Breast epithelium (tissue), 4 donors: ENCODE results near the gene CACNG4. TPM values are rescaled to one million over a fixed set of nuclear protein-coding genes. Genes with fewer than 3 reads are reported as not detected.
A peak's percentile ranks its signal among the peaks of the same experiment; 100 is the strongest.

Experiments used
- DNase-seq, 2 donors: peaks; one replicate each; pipeline ENCODE4 v3.0.0-alpha.2; 2019; ENCODE audit warnings: low spot score in 2 of 2
- H3K27ac ChIP-seq, 2 donors: fragments of 200-600 bp; sonication (generic) in 1 of 2; one replicate each; pipeline ENCODE4 v1.5.1; 2016 to 2019; ENCODE audit warnings: mild to moderate bottlenecking in 1 of 2
- H3K27me3 ChIP-seq, 2 donors: fragments of 200-600 bp; sonication (generic) in 1 of 2; one replicate each; pipeline versions ENCODE4 v1.5.1 to v1.6.0; 2017 to 2019; ENCODE audit warnings: control low read depth in 1 of 2, mild to moderate bottlenecking in 1 of 2
- H3K36me3 ChIP-seq: fragments of 200-600 bp; one replicate; pipeline ENCODE4 v1.5.1; 2019
- H3K4me1 ChIP-seq, 2 donors: fragments of 200-600 bp; sonication (generic); one replicate each; pipeline ENCODE4 v1.5.1; 2016 to 2019; ENCODE audit warnings: control low read depth in 1 of 2
- H3K4me3 ChIP-seq, 3 donors: fragments of 200-600 bp; sonication (generic); 1 replicate in 2 of 3; 2 replicates in 1 of 3; pipeline ENCODE4 v1.5.1; 2016 to 2019; ENCODE audit warnings: mild to moderate bottlenecking in 3 of 3, moderate library complexity in 2 of 3
- H3K9me3 ChIP-seq, 2 donors: fragments of 200-600 bp; sonication (generic) in 1 of 2; one replicate each; pipeline ENCODE4 v1.5.1; 2016 to 2019; ENCODE audit warnings: control low read depth in 1 of 2
- CTCF ChIP-seq, 3 donors: fragments of 450-650 bp; IDR thresholded peaks; one replicate each; pipeline ENCODE4 v1.5.1; 2016 to 2017; ENCODE audit warnings: antibody characterized with exemption in 3 of 3, mild to moderate bottlenecking in 3 of 3, moderate library complexity in 3 of 3
- POLR2A ChIP-seq: fragments of 450-650 bp; IDR thresholded peaks from one replicate; pipeline ENCODE4 v1.6.1; 2016; ENCODE audit warnings: antibody characterized with exemption, mild to moderate bottlenecking, moderate library complexity
- POLR2AphosphoS5 ChIP-seq, 3 donors: sonication (generic); formaldehyde crosslinking; IDR thresholded peaks; one replicate each; pipeline ENCODE4 v1.6.1; 2017; ENCODE audit warnings: antibody characterized with exemption in 3 of 3
- intact Hi-C: fragments of 100-400 bp; cut with DNase I; formaldehyde crosslinking; loops from one replicate; pipeline ENCODE4 v1.15.1; 2023; ENCODE audit warnings: low total_unique reads
- total RNA-seq, 3 donors: library from RNA; depleted of rRNA; stranded (reverse); fragments of >200 nt; gene quantifications; one replicate each; pipeline ENCODE4 v1.1.0, GENCODE V29; 2016

The CACNG4 gene
- total RNA-seq, 3 donors from 2014 or later: 2.6 to 7.3 TPM; not detected in 1

DNA sequence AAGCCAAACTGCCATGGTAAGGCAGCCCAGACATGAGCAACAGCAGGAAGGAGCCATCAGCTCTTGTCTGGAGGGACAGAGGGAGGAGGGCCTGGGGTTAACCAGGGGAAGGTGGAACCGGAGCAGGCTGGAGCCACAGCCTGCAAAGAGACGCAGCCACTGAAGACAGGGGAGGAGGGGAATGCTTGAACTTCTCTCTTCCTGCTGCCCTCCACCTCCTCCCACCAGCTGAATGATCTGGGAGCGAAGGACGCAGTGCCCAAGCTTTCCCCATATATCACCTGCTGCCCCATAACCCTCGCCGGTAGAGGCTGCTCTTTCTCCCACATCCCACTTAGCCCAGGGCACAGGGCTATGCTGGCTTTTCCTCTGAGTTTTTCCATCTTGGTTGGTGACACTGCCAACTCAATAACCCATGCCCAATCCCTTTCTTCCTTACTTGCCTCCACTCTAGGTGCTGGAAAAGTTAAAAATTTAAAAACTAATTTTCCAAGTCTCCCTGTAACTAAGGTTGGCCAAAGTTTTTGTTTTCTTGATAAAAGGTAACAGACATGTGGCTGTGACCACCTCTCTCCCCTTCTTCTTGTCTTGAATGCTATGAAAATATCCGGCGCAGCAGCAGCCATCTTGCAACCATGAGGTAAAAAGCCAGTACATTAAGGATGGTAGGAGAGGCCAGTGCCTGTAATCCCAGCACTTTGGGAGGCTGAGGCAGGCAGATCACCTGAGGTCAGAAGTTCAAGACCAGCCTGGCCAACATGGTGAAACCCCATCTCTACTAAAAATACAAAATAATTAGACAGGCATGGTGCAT is 21.8 kb upstream of the CACNG4 start:
- TF ChIP-seq POLR2AphosphoS5 (IDR thresholded peaks at IDR 0.05) (no peak), POLR2A (no peak), CTCF (IDR thresholded peaks at IDR 0.05) (no peak)
- H3K36me3 ChIP-seq: no peaks in the 10 kb centered on the region
- H3K27ac ChIP-seq: no peak overlapping the region
- intact Hi-C loops: no loop called here
- H3K4me3 ChIP-seq: no peak overlapping the region
- no peak for DNase-seq
- peaks cover 0 to 20% of the 10 kb centered on the region in 2 donors for H3K27me3 ChIP-seq
- no peaks in the 10 kb centered on the region for H3K9me3 ChIP-seq
- H3K4me1 ChIP-seq: no peaks in the 10 kb centered on the region

GRCh38 chr17:66943484-66943883 is 21.0 kb upstream of the CACNG4 start:
- intact Hi-C loops: no loop called here
- no peak for DNase-seq
- no peaks in the 10 kb centered on the region for H3K4me1 ChIP-seq
- H3K36me3 ChIP-seq: no peaks in the 10 kb centered on the region
- no peak overlapping the region for H3K27ac ChIP-seq
- peaks cover 0 to 19% of the 10 kb centered on the region in 2 donors for H3K27me3 ChIP-seq
- no peak overlapping the region for H3K4me3 ChIP-seq
- TF ChIP-seq POLR2AphosphoS5 (IDR thresholded peaks at IDR 0.05) (no peak), CTCF (IDR thresholded peaks at IDR 0.05) (no peak), POLR2A (no peak)
- H3K9me3 ChIP-seq: no peaks in the 10 kb centered on the region

DNA sequence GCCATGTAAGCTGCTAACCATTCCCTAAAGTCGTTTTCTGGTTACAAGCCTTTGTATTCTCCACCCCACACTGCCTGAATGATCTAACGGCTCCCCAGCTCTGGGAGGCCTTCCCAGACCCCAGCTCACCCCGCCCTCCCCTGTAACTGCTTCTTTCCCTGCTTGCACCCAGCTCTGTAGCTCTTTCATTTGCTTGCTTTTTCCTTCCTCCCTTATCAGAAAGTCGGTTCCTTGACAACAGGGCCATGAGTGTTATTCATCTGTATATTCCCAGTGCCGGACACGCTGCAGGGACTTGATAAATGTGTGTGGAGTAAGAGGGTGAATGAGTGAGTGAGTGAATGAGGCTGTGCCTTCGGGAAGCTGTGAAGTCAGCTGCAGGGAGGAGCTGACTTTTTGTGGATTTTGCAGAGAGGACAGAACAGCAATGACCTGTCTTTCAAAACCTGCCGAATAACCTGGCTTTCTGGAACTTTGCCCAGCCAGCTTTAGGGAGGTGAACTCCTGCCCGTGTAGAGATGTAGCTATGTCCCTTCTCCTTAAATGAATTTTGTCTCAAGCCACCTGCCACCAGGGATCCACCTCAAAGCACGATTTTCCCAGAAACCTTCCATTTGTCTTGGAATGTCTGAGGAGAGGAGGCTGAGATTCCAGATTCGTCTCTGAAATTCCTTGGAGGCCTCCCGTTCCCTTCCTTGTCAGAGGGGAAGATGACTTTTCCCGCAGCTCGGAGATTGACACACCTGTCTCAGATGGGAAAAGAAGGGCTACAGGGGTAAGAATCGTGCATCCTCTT is 20.0 kb upstream of the CACNG4 start:
- H3K9me3 ChIP-seq: no peaks in the 10 kb centered on the region
- no peak overlapping the region for H3K4me3 ChIP-seq
- H3K4me1 ChIP-seq: no peaks in the 10 kb centered on the region
- peak in 1 of 2 donors; percentile 51 for DNase-seq
- peaks cover 0 to 11% of the 10 kb centered on the region in 2 donors for H3K27me3 ChIP-seq
- H3K27ac ChIP-seq: no peak overlapping the region
- no peaks in the 10 kb centered on the region for H3K36me3 ChIP-seq
- no peak for TF ChIP-seq POLR2A
- TF ChIP-seq POLR2AphosphoS5 (IDR thresholded peaks at IDR 0.05): no peak
- no peak for TF ChIP-seq CTCF (IDR thresholded peaks at IDR 0.05)
- intact Hi-C loops: no loop called here

GRCh38 chr17:66945147-66945835 is 19.2 kb upstream of the CACNG4 start:
- peak in 1 of 2 donors; percentile 47 for DNase-seq
- H3K4me1 ChIP-seq: peaks cover 0 to under 1% of the 10 kb centered on the region in 2 donors
- peaks cover 0 to 6% of the 10 kb centered on the region in 2 donors for H3K27me3 ChIP-seq
- H3K36me3 ChIP-seq: no peaks in the 10 kb centered on the region
- H3K27ac ChIP-seq: no peak overlapping the region
- TF ChIP-seq POLR2AphosphoS5 (IDR thresholded peaks at IDR 0.05): no peak
- no peak for TF ChIP-seq POLR2A
- TF ChIP-seq CTCF (IDR thresholded peaks at IDR 0.05): no peak
- H3K9me3 ChIP-seq: no peaks in the 10 kb centered on the region
- no peak overlapping the region for H3K4me3 ChIP-seq
- intact Hi-C loops: no loop called here
